ENCODE data around the gene SRRM1.

DNA sequence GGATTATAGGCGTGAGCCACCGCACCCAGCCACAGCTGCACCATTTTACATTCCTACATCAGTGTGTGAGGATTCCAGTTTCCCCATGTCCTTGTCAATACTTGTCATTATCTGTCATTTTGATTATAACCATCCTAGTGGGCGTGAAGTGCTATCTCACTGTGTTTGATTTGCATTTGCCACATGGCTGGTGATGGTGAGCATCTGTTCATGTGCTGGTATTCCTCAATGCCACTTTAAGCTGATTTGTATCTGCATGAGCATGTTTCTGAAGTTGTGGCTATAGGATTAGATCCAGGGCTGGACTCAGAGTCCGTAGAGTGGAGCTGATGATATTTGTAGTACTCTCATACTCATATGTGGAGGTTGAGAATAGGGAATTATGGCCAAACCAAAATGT, 36.6 kb downstream of the SRRM1 start:
- no peak for TF ChIP-seq POLR2A (IDR thresholded peaks at IDR 0.05)
- TF ChIP-seq, protein P1, sequence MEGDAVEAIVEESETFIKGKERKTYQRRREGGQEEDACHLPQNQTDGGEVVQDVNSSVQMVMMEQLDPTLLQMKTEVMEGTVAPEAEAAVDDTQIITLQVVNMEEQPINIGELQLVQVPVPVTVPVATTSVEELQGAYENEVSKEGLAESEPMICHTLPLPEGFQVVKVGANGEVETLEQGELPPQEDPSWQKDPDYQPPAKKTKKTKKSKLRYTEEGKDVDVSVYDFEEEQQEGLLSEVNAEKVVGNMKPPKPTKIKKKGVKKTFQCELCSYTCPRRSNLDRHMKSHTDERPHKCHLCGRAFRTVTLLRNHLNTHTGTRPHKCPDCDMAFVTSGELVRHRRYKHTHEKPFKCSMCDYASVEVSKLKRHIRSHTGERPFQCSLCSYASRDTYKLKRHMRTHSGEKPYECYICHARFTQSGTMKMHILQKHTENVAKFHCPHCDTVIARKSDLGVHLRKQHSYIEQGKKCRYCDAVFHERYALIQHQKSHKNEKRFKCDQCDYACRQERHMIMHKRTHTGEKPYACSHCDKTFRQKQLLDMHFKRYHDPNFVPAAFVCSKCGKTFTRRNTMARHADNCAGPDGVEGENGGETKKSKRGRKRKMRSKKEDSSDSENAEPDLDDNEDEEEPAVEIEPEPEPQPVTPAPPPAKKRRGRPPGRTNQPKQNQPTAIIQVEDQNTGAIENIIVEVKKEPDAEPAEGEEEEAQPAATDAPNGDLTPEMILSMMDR (IDR thresholded peaks at IDR 0.05 in 4 of 5, conservative IDR thresholded peaks at IDR 0.05 in 1 of 5), result no peak
